Stimulated activated CD4-positive, alpha-beta T cell treated with anti-CD3 and anti-CD28 coated beads, Interleukin-2, amount 100 ng/mL, for 4 hours (primary cell): Measurements from ENCODE around the gene LRRC51.
"Not testable (repeated sequence)": the region's sequence is repeated elsewhere in the genome, so short reads cannot be mapped to it uniquely, and the experiment has no call there.

ENCODE experiments used
- DNase-seq: peaks from one replicate; pipeline ENCODE4 v3.0.0-alpha.2; 2020; ENCODE audit warnings: low read depth

LRRC51 gene

GRCh38 chr11:72140661-72141060, 60.0 kb downstream of the LRRC51 start:
- DNase-seq = no peak

- no peak for DNase-seq
Observed at GRCh38 chr11:72141066-72141465, 60.4 kb downstream of the LRRC51 start.

- not testable (repeated sequence) for DNase-seq
Observed at GRCh38 chr11:72142086-72142485, 61.4 kb downstream of the LRRC51 start.

GRCh38 chr11:72142543-72142942, 61.9 kb downstream of the LRRC51 start:
- not testable (repeated sequence) for DNase-seq

GRCh38 chr11:72144807-72145565, 64.3 kb downstream of the LRRC51 start:
- no peak for DNase-seq
